HG03045 (cell line): ENCODE data around the gene DACT2.
"Not testable (repeated sequence)": the region's sequence is repeated elsewhere in the genome, so short reads cannot be mapped to it uniquely, and the experiment has no call there.

Experiments used
- ATAC-seq: cut with Tn5 transposase; IDR thresholded peaks from one replicate; pipeline ENCODE4 v1.9.1; 2021; ENCODE audit warnings: mild to moderate bottlenecking, moderate library complexity; ENCODE audit not compliant: unreplicated experiment

Gene DACT2

GRCh38 chr6:168326294-168327261, 7.0 kb upstream of the DACT2 start:
- ATAC-seq, result no peak

DNA sequence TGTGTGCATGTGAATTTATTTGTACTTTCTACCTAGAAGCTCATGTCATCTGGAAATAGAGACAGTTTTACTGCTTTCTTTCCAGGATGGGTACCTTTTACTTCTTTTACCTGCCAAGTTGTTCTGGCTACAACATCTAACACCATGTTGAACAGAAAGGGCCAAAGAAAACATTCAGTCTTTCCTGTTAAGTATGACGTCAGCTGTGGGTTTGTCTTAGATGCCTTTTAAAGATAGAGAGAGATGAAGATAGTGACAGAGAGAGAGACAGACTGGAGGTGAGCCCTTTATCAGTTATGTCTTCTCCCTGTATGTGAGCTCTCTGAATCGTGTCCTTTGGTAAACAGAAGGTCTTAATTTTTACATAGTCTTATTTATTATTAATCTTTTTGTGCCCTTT, 3.4 kb upstream of the DACT2 start:
- ATAC-seq, result no peak

GRCh38 chr6:168320634-168321033, 1.1 kb upstream of the DACT2 start:
- no peak for ATAC-seq

DNA sequence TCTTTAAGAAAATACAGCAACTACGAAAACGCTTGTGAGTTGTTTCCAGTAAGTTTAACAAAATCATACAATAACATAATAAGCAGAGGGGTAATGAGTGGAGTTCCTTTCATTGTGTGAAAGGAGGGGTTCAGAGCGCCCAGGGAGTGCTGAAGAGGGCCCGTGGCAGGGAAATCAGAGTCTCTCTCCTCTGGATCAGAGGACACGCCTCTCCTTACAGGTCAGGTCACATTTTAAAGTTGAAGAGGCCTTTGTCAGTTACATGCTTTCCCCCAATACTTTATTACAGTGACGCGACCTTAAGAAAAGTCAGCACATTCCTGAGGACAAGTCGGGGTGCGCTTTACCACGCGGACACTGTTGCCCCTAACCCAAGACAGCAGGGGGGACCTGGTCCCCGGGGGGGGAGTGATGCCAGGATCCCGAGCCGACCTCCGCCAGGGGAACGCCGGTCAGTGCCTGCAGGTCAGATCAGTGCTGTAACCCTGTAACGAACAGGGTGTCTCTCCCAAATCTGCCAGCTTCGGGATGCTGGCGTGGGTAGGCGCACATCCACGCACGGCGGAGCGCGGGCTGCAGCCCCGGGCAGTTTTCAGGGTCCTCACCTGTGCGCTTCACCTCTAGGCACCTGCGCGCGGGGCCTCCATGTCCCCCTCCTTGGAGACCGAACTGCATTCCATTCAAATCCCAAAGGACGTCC, 848 bp downstream of the DACT2 start:
- no peak for ATAC-seq

DNA sequence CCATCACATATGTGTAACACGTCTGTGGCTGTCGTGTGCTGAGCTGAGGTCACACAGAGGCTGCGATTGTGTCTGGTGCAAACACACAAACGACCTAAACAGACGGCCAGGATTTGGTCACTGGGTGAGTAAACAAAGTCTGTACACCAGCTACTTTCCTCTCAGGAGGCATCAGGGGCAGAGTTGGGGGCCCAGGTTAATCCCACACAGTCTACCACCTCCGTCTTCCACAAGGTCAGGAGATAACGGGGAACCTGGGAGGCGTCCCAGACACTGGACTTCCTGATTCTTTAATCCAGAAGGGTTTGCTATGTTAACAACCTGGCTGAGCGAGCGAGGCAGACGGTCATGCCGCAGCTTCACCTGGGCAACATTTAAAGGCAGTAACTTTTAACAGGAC, 1.5 kb downstream of the DACT2 start:
- no peak for ATAC-seq

GRCh38 chr6:168315596-168315995, 4.0 kb downstream of the DACT2 start:
- ATAC-seq, result no peak

DNA sequence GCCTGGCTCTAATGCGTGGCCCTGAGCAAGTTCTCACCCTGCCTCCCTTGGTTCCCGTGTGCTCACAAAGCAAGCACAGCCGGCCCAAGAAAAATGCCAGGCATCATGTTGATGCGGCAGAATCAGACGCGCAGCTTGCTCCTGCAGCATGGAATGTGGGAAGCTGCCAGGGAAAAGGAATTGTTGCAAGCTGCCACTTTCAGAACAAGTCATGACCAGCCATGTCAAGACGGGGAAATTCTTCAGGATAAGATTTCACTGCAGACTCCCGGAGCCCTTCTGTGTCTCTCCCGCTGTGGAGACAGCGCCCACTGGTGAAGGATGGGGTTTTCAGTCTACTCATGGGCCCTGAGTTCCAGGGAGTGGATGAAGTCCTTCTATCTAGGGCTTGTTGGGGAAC, 4.6 kb downstream of the DACT2 start:
- no peak for ATAC-seq

- no peak for ATAC-seq
These were observed 5.6 kb downstream of the DACT2 start for GRCh38 chr6:168314021-168314420.

DNA sequence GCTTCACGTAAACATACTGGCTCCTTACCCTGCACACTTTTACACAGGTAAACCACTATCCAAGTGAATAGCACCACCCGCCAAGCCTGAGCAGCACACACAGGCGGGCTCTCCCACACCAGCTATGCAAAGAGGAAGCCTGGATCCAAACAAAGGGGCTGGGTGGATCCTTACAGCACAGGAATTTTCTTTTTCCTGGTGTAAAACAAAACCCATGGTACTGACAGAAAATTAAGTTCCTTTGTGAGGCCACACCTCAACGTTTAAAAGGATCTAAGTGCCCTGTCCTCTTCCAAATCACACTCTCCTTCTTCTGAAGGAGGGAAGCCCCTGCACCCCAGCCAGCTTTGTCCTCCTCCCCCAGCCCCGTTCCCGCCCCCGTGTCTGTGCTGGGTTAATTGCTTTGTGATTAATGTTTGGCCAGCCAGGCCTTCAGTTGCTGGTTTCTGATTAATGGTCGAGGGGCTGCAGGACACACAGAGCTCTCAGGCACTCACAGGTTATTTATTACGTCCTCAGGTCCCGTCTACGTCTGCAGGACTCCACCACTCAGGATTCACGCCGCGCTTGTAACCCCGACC, 6.1 kb downstream of the DACT2 start:
- no peak for ATAC-seq

DNA sequence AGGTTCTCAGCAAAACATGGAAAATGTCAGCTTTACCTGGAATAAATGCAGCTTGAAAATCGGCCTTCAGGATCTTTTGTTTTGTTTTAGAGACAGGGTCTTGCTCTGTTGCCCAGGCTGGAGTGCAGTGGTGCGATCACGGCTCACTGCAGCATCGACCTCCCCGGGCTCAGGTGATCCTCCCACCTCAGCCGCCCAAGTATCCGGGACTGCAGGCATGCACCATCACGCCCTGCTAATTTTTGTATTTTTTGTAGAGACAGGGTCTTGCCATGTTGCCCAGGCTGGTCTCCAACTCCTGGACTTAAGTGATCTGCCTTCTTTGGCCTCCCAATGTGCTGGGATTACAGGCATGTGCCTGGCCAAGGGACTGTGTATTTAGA, 7.5 kb downstream of the DACT2 start:
- not testable (repeated sequence) for ATAC-seq

DNA sequence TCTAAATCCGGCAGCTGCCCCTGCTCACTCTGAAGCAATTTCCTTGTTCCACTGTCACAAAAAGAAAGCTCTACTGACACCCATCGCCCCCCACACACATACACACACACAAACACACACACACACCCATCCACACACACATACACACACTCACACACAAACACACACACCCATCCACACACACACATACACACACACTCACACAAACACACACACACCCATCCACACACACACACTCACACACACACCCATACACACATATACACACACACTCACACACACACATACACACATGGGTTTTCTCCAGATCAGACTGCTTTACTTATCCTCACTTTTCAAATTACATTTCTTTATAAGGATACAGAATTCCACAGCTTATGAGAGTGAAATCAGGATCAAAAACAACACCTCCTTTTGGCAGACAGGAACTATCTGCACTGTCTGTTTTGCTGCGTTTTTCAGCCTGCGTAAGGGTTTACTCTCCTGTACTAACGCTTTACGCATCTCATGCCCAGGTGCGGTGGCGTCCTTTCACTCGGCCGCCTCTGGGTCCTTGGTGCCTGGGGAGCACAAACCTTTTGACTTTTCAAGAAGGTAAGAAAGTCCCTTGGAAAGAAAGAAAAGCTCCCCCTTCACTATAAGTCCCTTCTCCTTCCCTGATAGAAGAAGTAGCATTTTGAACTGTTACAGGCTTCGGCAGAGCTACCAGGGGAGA, 8.0 kb downstream of the DACT2 start:
- ATAC-seq, result no peak

- no peak for ATAC-seq
These were observed 8.6 kb downstream of the DACT2 start for GRCh38 chr6:168310945-168311344.

DNA sequence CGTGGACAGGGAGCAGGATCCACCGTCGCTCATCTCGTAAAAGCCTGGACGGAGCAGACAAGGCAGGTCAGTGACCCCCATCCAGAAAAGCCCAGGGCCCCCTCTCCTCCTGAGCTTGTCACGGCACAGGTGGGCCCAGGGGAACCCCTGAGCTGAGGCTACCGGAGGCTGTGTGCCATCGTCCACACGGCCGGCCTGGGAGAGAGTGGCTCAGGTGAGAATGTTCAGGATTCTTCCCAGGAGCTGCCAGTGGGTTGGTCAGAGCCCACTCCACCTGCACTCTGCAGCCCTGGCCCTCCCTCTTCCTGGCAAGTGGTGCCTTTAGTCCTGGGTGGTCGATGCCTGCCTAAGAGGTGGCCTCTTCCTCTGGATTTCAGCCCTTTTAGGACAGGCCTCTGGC, 9.2 kb downstream of the DACT2 start:
- ATAC-seq, result no peak

- no peak for ATAC-seq
These were observed 9.6 kb downstream of the DACT2 start for GRCh38 chr6:168309997-168310396.

GRCh38 chr6:168309183-168309582, 10.4 kb downstream of the DACT2 start:
- no peak for ATAC-seq

GRCh38 chr6:168308390-168309144, 11.0 kb downstream of the DACT2 start:
- no peak for ATAC-seq

- ATAC-seq, result no peak
These were observed 11.9 kb downstream of the DACT2 start for GRCh38 chr6:168307695-168308021.

GRCh38 chr6:168307015-168307694, 12.4 kb downstream of the DACT2 start:
- no peak for ATAC-seq

GRCh38 chr6:168305863-168306262, 13.7 kb downstream of the DACT2 start:
- no peak for ATAC-seq
